VCaP (cell line): ENCODE data around the gene RNF157.
"Not testable (repeated sequence)": the region's sequence is repeated elsewhere in the genome, so short reads cannot be mapped to it uniquely, and the experiment has no call there.

Experiments used
- H3K27ac ChIP-seq: fragments of 450-650 bp; 2 replicates; pipeline ENCODE4 v1.5.1; 2017
- TF ChIP-seq, protein P1 (sequence below): fragments of 450-650 bp; conservative IDR thresholded peaks from 2 replicates; pipeline ENCODE4 v1.5.1; 2017; ENCODE audit warnings: mild to moderate bottlenecking, moderate library complexity

Gene RNF157

DNA sequence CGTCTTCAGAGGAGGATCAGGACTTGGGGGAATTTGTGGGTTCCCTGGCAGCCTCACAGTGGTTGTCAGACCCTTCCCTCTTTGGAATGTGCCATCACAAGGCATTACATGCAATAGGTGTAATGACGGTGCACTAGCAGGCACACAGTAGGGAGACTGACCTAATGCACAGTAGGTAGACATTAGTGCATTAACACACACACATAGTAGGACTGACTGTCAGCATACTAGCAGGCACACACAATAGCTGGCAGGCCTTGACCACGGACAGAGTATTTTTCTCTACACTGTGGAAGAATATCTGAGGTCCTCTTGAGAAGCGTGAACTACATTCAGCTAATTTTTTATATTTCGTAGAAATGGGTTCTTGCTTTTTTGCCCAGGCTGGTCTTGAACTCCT is 14.0 kb upstream of the RNF157 start:
- TF ChIP-seq, protein P1, sequence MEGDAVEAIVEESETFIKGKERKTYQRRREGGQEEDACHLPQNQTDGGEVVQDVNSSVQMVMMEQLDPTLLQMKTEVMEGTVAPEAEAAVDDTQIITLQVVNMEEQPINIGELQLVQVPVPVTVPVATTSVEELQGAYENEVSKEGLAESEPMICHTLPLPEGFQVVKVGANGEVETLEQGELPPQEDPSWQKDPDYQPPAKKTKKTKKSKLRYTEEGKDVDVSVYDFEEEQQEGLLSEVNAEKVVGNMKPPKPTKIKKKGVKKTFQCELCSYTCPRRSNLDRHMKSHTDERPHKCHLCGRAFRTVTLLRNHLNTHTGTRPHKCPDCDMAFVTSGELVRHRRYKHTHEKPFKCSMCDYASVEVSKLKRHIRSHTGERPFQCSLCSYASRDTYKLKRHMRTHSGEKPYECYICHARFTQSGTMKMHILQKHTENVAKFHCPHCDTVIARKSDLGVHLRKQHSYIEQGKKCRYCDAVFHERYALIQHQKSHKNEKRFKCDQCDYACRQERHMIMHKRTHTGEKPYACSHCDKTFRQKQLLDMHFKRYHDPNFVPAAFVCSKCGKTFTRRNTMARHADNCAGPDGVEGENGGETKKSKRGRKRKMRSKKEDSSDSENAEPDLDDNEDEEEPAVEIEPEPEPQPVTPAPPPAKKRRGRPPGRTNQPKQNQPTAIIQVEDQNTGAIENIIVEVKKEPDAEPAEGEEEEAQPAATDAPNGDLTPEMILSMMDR = no peak
- no peak overlapping the region for H3K27ac ChIP-seq

DNA sequence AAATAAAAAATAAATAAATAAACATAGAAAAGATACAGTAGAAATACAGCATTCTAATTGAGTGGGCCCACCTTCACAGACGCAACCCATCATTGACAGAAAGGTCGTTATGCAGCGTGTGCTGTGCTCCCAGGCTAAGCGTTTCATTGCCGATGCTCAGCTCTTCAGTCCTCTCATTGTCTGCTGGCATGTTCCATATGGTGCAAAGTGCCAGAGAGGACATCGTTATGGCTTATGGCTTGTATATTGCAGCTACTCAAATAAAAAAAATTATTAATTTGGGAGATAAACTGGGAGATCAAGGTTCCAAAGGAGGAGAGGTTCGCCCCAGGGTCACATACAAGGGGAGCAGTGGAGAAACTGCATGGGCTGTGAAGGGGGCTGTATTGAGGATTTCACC is 13.5 kb upstream of the RNF157 start:
- no peak overlapping the region for H3K27ac ChIP-seq
- TF ChIP-seq, protein P1 = no peak

DNA sequence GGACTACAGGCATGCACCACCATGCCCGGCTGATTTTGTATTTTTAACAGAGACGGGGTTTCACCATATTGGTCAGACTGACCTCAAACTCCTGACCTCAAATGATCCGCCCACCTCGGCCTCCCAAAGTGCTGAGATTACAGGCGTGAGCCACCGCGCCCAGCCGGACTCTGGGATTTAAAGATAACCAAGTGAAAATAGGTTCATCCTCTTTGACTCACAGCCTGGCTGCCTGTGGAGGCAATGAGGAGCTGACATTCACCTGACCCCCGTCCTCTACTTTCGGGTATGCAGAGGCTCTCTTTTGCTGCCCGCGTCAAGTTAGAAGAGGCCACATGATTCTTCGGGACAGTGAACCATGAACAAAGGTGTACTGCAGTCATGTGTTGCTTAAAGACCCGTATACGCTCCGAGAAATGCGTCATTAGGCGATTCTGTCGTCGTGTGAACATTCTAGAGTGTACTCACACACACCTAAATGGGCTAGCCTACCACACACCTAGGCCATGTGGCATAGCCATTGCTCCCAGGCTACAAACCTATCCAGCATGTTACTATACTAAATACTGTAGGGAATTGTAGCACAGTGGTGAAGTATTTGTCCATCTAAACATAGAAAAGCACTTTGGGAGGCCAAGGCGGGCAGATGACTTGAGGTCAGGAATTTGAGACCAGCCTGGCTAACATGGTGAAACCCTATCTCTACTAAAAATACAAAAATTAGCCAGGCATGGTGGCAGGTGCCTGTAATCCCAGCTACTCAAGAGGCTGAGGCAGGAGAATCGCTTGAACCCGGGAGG is 12.9 kb upstream of the RNF157 start:
- H3K27ac ChIP-seq = not testable (repeated sequence)

DNA sequence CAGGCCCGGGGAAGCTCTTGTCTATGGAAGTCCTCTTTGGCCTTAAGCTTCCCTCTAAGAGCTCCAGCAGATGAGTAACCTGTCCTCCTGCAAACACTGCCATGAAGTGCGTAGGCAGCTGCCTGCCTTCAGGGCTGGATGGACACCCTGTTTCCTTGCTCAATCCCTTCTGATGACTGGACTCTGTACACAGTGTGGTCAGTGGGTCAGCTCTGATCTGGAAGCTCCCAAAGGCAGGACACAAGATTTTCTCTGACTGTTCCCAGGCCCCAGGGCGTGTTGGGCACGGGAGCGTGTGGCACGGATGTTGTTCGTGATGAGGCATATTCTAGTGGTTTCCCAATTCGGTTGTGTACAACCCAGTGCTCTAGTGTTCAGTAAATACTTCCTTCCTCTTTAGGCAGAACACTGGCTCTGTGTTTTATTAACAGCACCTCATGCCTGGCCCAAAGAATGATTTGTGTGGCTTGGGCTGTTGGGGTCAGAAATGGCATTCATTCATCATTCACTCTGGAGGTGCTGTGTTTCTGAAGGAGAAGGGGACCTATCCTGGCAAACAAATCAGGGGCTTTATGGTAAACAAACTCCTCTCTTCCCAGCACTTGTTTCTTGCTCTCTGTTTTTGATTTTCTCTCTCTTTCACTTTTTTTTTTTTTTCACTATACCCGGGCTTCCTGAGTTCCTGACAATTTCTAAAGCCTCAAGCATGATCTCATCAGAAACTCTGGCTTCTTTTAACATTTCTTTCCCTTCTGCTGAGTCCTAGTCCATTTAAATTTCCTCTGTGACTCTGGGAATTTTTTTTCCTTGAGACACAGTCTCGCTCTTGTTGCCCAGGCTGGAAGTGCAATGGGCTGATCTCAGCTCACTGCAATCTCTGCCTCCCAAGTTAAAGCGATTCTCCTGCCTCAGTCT is 12.0 kb upstream of the RNF157 start:
- peak overlapping the region; percentile 21; the same call in 1 of the 2 replicates for H3K27ac ChIP-seq
- TF ChIP-seq, protein P1 = no peak

DNA sequence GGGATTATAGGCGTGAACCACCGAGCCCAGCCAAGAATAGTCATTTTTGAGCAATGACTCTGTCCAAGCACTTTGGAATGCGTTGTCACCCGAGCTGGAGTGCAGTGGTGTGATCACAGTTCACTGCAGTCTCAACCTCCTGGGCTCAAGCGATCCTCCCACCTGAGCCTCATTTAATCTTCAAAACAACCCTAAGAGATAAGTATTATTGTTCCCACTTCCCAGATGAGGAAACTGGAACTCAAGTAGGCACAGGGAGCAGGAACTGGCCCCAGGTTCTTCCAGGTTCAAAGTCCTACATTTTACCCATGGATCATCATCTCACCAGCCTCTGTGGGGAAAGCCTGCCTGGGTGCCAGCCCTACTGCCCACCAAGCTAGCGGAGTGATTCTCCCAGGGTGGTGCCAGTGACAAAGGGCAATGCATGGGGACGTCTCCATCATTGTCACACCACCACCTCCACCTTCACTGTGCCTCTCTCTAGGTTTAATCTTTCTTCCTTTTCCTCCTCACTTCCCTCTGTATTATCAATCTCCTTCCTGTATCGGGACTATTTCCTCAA is 11.3 kb upstream of the RNF157 start:
- H3K27ac ChIP-seq = 0 out of 2 replicates have a peak overlapping the region, but pooled peaks have one; percentile 21
- TF ChIP-seq, protein P1 = no peak

DNA sequence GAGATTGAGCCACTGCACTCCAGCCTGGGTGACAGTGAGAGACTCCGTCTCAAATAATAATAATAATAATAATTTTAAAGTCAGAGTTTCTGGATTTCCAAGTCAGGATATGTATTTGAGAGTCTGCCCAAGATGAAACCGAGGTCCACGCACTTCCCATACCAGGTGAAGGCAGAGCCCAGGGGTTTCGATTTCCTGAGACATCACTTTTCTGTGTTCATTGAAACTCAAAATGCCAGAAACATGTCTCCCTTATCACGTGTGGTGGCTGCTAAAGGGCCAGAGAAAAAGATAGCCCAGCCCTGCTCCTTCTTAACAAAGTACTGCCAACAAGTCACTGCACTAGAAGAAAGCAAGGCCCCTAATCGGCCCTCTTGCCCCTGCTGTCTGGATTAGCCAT is 9.8 kb upstream of the RNF157 start:
- TF ChIP-seq, protein P1 = no peak
- H3K27ac ChIP-seq = no peak overlapping the region

DNA sequence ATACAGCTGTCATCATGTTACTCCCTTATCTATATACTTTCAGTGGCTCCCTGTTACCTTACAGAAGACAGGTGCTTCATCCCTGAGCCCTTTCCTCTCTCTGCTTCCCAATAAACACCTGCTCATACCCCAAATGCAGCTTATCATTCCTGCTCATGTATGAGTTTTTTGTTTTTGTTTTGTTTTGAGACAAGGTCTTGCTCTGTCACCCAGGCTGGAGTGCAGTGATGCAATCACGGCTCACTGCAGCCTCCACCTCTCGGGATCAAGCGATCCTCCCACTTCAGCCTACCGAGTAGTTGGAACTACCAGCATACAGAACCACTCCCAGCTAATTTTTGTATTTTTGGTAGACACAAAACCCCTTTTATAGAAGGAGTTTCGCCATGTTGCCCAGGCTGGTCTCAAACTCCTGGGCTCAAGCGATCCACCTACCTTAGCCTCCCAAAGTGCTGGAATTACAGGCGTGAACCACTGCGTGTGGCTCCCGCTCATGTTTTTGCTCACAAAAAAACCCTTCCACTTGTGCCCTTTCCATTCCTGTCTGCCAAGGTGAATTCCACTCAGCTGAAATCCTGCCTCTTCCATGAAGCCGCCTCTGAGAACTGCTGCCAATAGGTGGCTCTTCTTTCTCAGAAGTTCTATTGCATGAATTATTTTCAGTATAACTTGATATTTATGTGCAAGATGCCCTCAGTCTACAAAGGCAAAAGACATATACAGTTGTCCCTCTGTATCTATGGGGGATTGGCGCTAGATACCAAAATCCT is 7.9 kb upstream of the RNF157 start:
- no peak overlapping the region for H3K27ac ChIP-seq
- TF ChIP-seq, protein P1 = peak; percentile 42
